Ishikawa (cell line): Measurements from ENCODE around the gene NFS1.

Source experiments
- CEBPB ChIP-seq: IDR thresholded peaks from 2 replicates; pipeline ENCODE4 v1.6.1; 2012
- EGR1 ChIP-seq: IDR thresholded peaks from 2 replicates; pipeline ENCODE4 v1.6.1; 2012
- EP300 ChIP-seq: IDR thresholded peaks from 2 replicates; pipeline ENCODE4 v1.6.1; 2012; ENCODE audit warnings: borderline replicate concordance
- FOXM1 ChIP-seq: IDR thresholded peaks from 2 replicates; pipeline ENCODE4 v1.6.1; 2012; ENCODE audit warnings: low read depth, borderline replicate concordance
- RAD21 ChIP-seq: IDR thresholded peaks from 2 replicates; pipeline ENCODE4 v1.6.1; 2012; ENCODE audit warnings: low read depth
- TAF1 ChIP-seq: IDR thresholded peaks from 2 replicates; pipeline ENCODE4 v1.6.1; 2012; ENCODE audit warnings: low read depth, mild to moderate bottlenecking
- TEAD4 ChIP-seq: IDR thresholded peaks from 2 replicates; pipeline ENCODE4 v1.6.1; 2012
- YY1 ChIP-seq: IDR thresholded peaks from 2 replicates; pipeline ENCODE4 v1.6.1; 2012; ENCODE audit warnings: low read depth
- ZBTB7A ChIP-seq: IDR thresholded peaks from 2 replicates; pipeline ENCODE4 v1.6.1; 2012; ENCODE audit warnings: low read depth
- TF ChIP-seq, protein P1 (sequence below): IDR thresholded peaks from 2 replicates; pipeline ENCODE4 v1.6.1; 2012; ENCODE audit warnings: low read depth, mild to moderate bottlenecking
- TF ChIP-seq, protein P2 (sequence below): IDR thresholded peaks from 2 replicates; pipeline ENCODE4 v1.6.1; 2012
- TF ChIP-seq, protein P3 (sequence below): IDR thresholded peaks from 2 replicates; pipeline ENCODE4 v1.6.1; 2012

DNA sequence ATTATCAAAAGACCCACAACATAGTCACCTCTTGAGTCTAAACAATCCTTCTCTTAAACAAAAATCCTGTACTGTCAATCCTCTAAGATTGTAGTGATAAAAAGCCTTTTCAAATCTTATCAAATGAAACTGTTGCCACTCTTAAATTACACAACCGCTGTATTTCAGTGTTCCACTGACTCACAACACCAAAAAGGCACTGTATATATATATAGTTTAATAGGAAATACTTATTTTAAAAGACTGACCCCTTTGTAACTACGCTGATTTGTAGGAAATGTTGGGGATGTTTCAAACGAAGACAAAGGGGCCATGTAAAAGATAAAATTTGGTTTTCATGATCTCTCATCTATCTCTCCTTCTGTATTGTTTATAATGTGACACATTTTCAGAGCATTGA, 48.5 kb downstream of the NFS1 start:
- no peak for TF ChIP-seq ZBTB7A
- TF ChIP-seq EP300 = no peak
- no peak for TF ChIP-seq FOXM1
- no peak for TF ChIP-seq YY1
- no peak for TF ChIP-seq RAD21
- TF ChIP-seq, protein P1, sequence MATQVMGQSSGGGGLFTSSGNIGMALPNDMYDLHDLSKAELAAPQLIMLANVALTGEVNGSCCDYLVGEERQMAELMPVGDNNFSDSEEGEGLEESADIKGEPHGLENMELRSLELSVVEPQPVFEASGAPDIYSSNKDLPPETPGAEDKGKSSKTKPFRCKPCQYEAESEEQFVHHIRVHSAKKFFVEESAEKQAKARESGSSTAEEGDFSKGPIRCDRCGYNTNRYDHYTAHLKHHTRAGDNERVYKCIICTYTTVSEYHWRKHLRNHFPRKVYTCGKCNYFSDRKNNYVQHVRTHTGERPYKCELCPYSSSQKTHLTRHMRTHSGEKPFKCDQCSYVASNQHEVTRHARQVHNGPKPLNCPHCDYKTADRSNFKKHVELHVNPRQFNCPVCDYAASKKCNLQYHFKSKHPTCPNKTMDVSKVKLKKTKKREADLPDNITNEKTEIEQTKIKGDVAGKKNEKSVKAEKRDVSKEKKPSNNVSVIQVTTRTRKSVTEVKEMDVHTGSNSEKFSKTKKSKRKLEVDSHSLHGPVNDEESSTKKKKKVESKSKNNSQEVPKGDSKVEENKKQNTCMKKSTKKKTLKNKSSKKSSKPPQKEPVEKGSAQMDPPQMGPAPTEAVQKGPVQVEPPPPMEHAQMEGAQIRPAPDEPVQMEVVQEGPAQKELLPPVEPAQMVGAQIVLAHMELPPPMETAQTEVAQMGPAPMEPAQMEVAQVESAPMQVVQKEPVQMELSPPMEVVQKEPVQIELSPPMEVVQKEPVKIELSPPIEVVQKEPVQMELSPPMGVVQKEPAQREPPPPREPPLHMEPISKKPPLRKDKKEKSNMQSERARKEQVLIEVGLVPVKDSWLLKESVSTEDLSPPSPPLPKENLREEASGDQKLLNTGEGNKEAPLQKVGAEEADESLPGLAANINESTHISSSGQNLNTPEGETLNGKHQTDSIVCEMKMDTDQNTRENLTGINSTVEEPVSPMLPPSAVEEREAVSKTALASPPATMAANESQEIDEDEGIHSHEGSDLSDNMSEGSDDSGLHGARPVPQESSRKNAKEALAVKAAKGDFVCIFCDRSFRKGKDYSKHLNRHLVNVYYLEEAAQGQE = no peak
- TF ChIP-seq, protein P2, sequence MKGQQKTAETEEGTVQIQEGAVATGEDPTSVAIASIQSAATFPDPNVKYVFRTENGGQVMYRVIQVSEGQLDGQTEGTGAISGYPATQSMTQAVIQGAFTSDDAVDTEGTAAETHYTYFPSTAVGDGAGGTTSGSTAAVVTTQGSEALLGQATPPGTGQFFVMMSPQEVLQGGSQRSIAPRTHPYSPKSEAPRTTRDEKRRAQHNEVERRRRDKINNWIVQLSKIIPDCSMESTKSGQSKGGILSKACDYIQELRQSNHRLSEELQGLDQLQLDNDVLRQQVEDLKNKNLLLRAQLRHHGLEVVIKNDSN = no peak
- TF ChIP-seq TAF1 = no peak
- TF ChIP-seq EGR1 = no peak
- TF ChIP-seq, protein P3, sequence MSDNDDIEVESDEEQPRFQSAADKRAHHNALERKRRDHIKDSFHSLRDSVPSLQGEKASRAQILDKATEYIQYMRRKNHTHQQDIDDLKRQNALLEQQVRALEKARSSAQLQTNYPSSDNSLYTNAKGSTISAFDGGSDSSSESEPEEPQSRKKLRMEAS = no peak
- TF ChIP-seq CEBPB = no peak
- no peak for TF ChIP-seq TEAD4
